SK-N-SH (cell line): Measurements from ENCODE around the gene SPAG6. TPM values are rescaled to one million over a fixed set of nuclear protein-coding genes. Genes with fewer than 3 reads are reported as not detected.
A peak's percentile ranks its signal among the peaks of the same experiment; 100 is the strongest.

ENCODE experiments used
- CTCF ChIA-PET: fragments of 300-600, 350-600 bp; formaldehyde crosslinking; extraction: SDS; loops from one replicate; lab custom pipeline; 2021; lab: Yijun Ruan, JAX
- POLR2A ChIA-PET: fragments of 350-600 bp; sonication (Branson Sonifier 250); formaldehyde crosslinking; extraction: SDS; loops from one replicate; lab custom pipeline; 2020; ENCODE audit warnings: antibody characterized with exemption, inconsistent platforms; lab: Yijun Ruan, JAX
- DNase-seq: peaks from one replicate; pipeline ENCODE4 v3.0.0; 2012
- H2AFZ ChIP-seq: fragments of 200-600 bp; sonication (generic); 2 replicates; pipeline ENCODE4 v1.8.1; 2016; ENCODE audit warnings: antibody characterized with exemption, mild to moderate bottlenecking, low read depth
- H3F3A ChIP-seq: fragments of 200-600 bp; sonication (generic); replicated peaks from 2 replicates; pipeline ENCODE3; 2016; ENCODE audit warnings: antibody characterized with exemption, mild to moderate bottlenecking; ENCODE audit not compliant: insufficient read depth
- H3K27ac ChIP-seq, 2 experiments: fragments of 200-500 bp in 1 of 2; fragments of 200-600 bp in 1 of 2; sonication (Bioruptor generic) in 1 of 2; sonication (generic), shearing (Covaris generic) in 1 of 2; 2 replicates each; pipeline versions ENCODE4 v1.5.1 to v1.6.1; 2014 to 2016; ENCODE audit warnings: low read depth in 2 of 2, inconsistent platforms in 1 of 2, low read length in 1 of 2, mild to moderate bottlenecking in 1 of 2, mixed read lengths in 1 of 2
- H3K27me3 ChIP-seq: fragments of 200-600 bp; sonication (generic), shearing (Covaris generic); 2 replicates; pipeline ENCODE4 v1.6.1; 2016; ENCODE audit warnings: mixed run types; ENCODE audit not compliant: insufficient read depth
- H3K36me3 ChIP-seq, 2 experiments: fragments of 200-500 bp in 1 of 2; fragments of 200-600 bp in 1 of 2; sonication (Bioruptor generic) in 1 of 2; sonication (generic) in 1 of 2; replicated peaks in 1 of 2; 2 replicates each; pipeline versions ENCODE3 to v1.5.1; 2014 to 2016; ENCODE audit warnings: low read length in 1 of 2, mild to moderate bottlenecking in 1 of 2; ENCODE audit not compliant: insufficient read depth in 2 of 2, control insufficient read depth in 1 of 2
- H3K4me1 ChIP-seq, 2 experiments: fragments of 200-500 bp in 1 of 2; fragments of 200-600 bp in 1 of 2; sonication (Bioruptor generic) in 1 of 2; sonication (generic), shearing (Covaris generic) in 1 of 2; 2 replicates each; pipeline versions ENCODE4 v1.5.1 to v1.6.1; 2014 to 2016; ENCODE audit warnings: low read depth in 1 of 2, low read length in 1 of 2, mixed run types in 1 of 2; ENCODE audit not compliant: insufficient read depth in 2 of 2, control insufficient read depth in 1 of 2
- H3K4me2 ChIP-seq: fragments of 200-600 bp; sonication (generic), shearing (Covaris generic); 2 replicates; pipeline ENCODE4 v1.6.1; 2017; ENCODE audit warnings: mixed run types
- H3K4me3 ChIP-seq, 2 experiments: fragments of 200-500 bp in 1 of 2; fragments of 200-600 bp in 1 of 2; sonication (Bioruptor generic) in 1 of 2; sonication (generic), shearing (Covaris generic) in 1 of 2; 2 replicates each; pipeline versions ENCODE4 v1.5.1 to v1.8.1; 2014 to 2016; ENCODE audit warnings: low read depth in 2 of 2, inconsistent platforms in 1 of 2, low read length in 1 of 2, mild to moderate bottlenecking in 1 of 2, mixed read lengths in 1 of 2, moderate library complexity in 1 of 2
- H3K79me2 ChIP-seq: fragments of 200-600 bp; sonication (generic); 2 replicates; pipeline ENCODE4 v1.8.1; 2017; ENCODE audit warnings: mild to moderate bottlenecking; ENCODE audit not compliant: insufficient read depth
- H3K9ac ChIP-seq: fragments of 200-600 bp; sonication (generic); 2 replicates; pipeline ENCODE4 v1.6.1; 2017; ENCODE audit warnings: mixed run types
- H3K9me2 ChIP-seq: fragments of 200-600 bp; sonication (generic); 2 replicates; pipeline ENCODE4 v1.6.1; 2017; ENCODE audit warnings: mixed run types
- H3K9me3 ChIP-seq: fragments of 200-600 bp; sonication (generic); 2 replicates; pipeline ENCODE4 v1.6.1; 2017; ENCODE audit warnings: mixed run types, mild to moderate bottlenecking, moderate library complexity
- H4K20me1 ChIP-seq: fragments of 200-600 bp; sonication (generic); 2 replicates; pipeline ENCODE4 v1.6.1; 2017; ENCODE audit warnings: mild to moderate bottlenecking, mixed run types; ENCODE audit not compliant: insufficient read depth
- CHD2 ChIP-seq: fragments of 150-350 bp; IDR thresholded peaks from 2 replicates; pipeline ENCODE4 v1.6.1; 2018; ENCODE audit warnings: low read length; ENCODE audit not compliant: partially characterized antibody
- EP300 ChIP-seq, 2 experiments: IDR thresholded peaks; 2 replicates each; pipeline versions ENCODE4 v1.4.0 to v1.6.1; 2012; ENCODE audit warnings: borderline replicate concordance in 1 of 2, low read depth in 1 of 2, low read length in 1 of 2
- EZH2phosphoT487 ChIP-seq: fragments of 200-600 bp; sonication (generic); IDR thresholded peaks from 2 replicates; pipeline ENCODE4 v1.6.1; 2017; ENCODE audit warnings: low read depth, mixed run types, mild to moderate bottlenecking, antibody characterized with exemption, moderate library complexity, borderline replicate concordance
- FOSL2 ChIP-seq: IDR thresholded peaks from 2 replicates; pipeline ENCODE4 v1.4.0; 2012; ENCODE audit warnings: low read depth, mild to moderate bottlenecking, moderate library complexity, borderline replicate concordance
- FOXJ3 ChIP-seq: sonication (generic); formaldehyde crosslinking; IDR thresholded peaks from 2 replicates; pipeline ENCODE4 v1.5.1; 2020; ENCODE audit warnings: mild to moderate bottlenecking, missing genetic modification reagents
- FOXM1 ChIP-seq: IDR thresholded peaks from 2 replicates; pipeline ENCODE4 v1.4.0; 2012; ENCODE audit warnings: low read depth, mild to moderate bottlenecking
- GABPA ChIP-seq: IDR thresholded peaks from 2 replicates; pipeline ENCODE4 v1.4.0; 2012; ENCODE audit warnings: low read depth, mild to moderate bottlenecking
- GATA2 ChIP-seq: sonication (generic); formaldehyde crosslinking; IDR thresholded peaks from 2 replicates; pipeline ENCODE4 v1.5.0; 2020; ENCODE audit warnings: mild to moderate bottlenecking, missing genetic modification reagents
- JUND ChIP-seq: IDR thresholded peaks from 2 replicates; pipeline ENCODE4 v1.4.0; 2012
- MEF2A ChIP-seq: IDR thresholded peaks from 2 replicates; pipeline ENCODE4 v1.4.0; 2012; ENCODE audit warnings: low read depth, borderline replicate concordance
- MXI1 ChIP-seq: IDR thresholded peaks from 2 replicates; pipeline ENCODE4 v1.6.1; 2012; ENCODE audit warnings: mild to moderate bottlenecking, low read depth, low read length, improper control_type of control experiment
- NFIC ChIP-seq: IDR thresholded peaks from 2 replicates; pipeline ENCODE4 v1.4.0; 2012; ENCODE audit warnings: borderline replicate concordance
- NRF1 ChIP-seq: IDR thresholded peaks from 2 replicates; pipeline ENCODE4 v1.6.1; 2012; ENCODE audit warnings: low read depth, mild to moderate bottlenecking, low read length
- POLR2AphosphoS5 ChIP-seq: IDR thresholded peaks from 2 replicates; pipeline ENCODE4 v1.6.1; 2012; ENCODE audit warnings: low read depth, low read length
- RAD21 ChIP-seq: IDR thresholded peaks from 2 replicates; pipeline ENCODE4 v1.6.1; 2012; ENCODE audit warnings: mild to moderate bottlenecking, low read length
- RCOR1 ChIP-seq: fragments of 150-350 bp; IDR thresholded peaks from 2 replicates; pipeline ENCODE4 v1.6.1; 2017; ENCODE audit warnings: antibody characterized with exemption, low read length
- RXRA ChIP-seq: IDR thresholded peaks from 2 replicates; pipeline ENCODE4 v1.4.0; 2012; ENCODE audit warnings: low read depth, mild to moderate bottlenecking, borderline replicate concordance
- SIN3A ChIP-seq: IDR thresholded peaks from 2 replicates; pipeline ENCODE4 v1.6.1; 2012; ENCODE audit warnings: low read depth, mild to moderate bottlenecking, low read length, moderate library complexity, borderline replicate concordance
- TAF1 ChIP-seq: IDR thresholded peaks from 2 replicates; pipeline ENCODE4 v1.6.1; 2012; ENCODE audit warnings: low read depth, mild to moderate bottlenecking, low read length, moderate library complexity, borderline replicate concordance
- TCF12 ChIP-seq: IDR thresholded peaks from 2 replicates; pipeline ENCODE4 v1.4.0; 2012
- TEAD4 ChIP-seq: IDR thresholded peaks from 2 replicates; pipeline ENCODE4 v1.4.0; 2012; ENCODE audit warnings: mild to moderate bottlenecking, borderline replicate concordance; ENCODE audit not compliant: insufficient read depth
- WGBS: methylation state at CpG from one replicate; pipeline ENCODE4 v1.1.6; 2017; ENCODE audit warnings: low lambda C conversion rate; 5-methylcytosine and 5-hydroxymethylcytosine counted together
- polyA plus RNA-seq, 3 experiments: library from polyadenylated mRNA; depleted of rRNA; stranded (reverse); fragments of >200 nt; gene quantifications; 2 replicates each; pipeline ENCODE4 v1.2.3, GENCODE V29; 2012
- TF ChIP-seq, protein P1 (sequence below): IDR thresholded peaks from 2 replicates; pipeline ENCODE4 v1.4.0; 2012; ENCODE audit warnings: low read depth, borderline replicate concordance
- TF ChIP-seq, protein P2 (sequence below): IDR thresholded peaks from 2 replicates; pipeline ENCODE4 v1.4.0; 2012; ENCODE audit warnings: low read depth, borderline replicate concordance
- TF ChIP-seq, protein P3 (sequence below): fragments of 150-350 bp; IDR thresholded peaks from 2 replicates; pipeline ENCODE4 v1.6.1; 2016; ENCODE audit warnings: mild to moderate bottlenecking, low read depth, low read length

Gene SPAG6
- polyA plus RNA-seq, 1 of the 3 experiments (the other 2 are of a cell fraction), result 0.77 TPM

DNA sequence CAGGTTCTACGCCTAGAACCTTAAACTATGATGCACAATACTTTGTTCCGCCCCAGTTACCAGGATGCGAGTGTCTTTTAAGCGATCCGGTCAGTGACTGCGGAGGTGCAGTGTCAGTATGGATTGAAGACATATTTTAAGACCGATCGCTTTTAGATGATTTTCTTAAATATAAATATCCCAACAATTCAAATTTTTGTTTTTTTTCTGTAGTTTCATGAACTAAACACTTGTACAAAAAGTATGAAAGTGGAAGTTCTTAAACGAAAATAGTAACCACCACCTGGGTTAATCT, 28.3 kb upstream of the SPAG6 start:
- WGBS, result 2% methylated on average over 9 of the region's 9 CpGs
- H3K27ac ChIP-seq, result peak overlapping the region; percentile 81 to 96; a peak in 3 of 4 replicates
- no peak for DNase-seq
- TF ChIP-seq SIN3A (no peak), JUND (no peak), TCF12 (no peak), MEF2A (no peak), TAF1 (no peak), GABPA (no peak), TEAD4 (no peak), RAD21 (no peak), CHD2 (no peak), NFIC (no peak), FOXJ3 (CRISPR knock-in tag) (no peak), POLR2AphosphoS5 (no peak), NRF1 (no peak), RXRA (no peak)
- TF ChIP-seq, protein P1, sequence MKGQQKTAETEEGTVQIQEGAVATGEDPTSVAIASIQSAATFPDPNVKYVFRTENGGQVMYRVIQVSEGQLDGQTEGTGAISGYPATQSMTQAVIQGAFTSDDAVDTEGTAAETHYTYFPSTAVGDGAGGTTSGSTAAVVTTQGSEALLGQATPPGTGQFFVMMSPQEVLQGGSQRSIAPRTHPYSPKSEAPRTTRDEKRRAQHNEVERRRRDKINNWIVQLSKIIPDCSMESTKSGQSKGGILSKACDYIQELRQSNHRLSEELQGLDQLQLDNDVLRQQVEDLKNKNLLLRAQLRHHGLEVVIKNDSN, result no peak
- TF ChIP-seq, protein P2, sequence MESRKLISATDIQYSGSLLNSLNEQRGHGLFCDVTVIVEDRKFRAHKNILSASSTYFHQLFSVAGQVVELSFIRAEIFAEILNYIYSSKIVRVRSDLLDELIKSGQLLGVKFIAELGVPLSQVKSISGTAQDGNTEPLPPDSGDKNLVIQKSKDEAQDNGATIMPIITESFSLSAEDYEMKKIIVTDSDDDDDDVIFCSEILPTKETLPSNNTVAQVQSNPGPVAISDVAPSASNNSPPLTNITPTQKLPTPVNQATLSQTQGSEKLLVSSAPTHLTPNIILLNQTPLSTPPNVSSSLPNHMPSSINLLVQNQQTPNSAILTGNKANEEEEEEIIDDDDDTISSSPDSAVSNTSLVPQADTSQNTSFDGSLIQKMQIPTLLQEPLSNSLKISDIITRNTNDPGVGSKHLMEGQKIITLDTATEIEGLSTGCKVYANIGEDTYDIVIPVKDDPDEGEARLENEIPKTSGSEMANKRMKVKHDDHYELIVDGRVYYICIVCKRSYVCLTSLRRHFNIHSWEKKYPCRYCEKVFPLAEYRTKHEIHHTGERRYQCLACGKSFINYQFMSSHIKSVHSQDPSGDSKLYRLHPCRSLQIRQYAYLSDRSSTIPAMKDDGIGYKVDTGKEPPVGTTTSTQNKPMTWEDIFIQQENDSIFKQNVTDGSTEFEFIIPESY, result no peak
- ChIA-PET CTCF (interaction anchor here (1.1 to 1.8 kb wide), 4 partner anchors 88 to 329 kb away, joined by 3 to 10 read pairs (median 4); no protein-coding TSS in a partner anchor), POLR2A (interaction anchor here (0.6 to 2.2 kb wide), 5 partner anchors 9 to 336 kb away, joined by 3 to 38 read pairs (median 7); partner anchors contain the start of gene DNAJC1)
- peaks cover 5 to 8% of the 10 kb centered on the region in 2 experiments for H3K36me3 ChIP-seq
- no peaks in the 10 kb centered on the region for H3K9me2 ChIP-seq
- H3K79me2 ChIP-seq, result peaks cover 26% of the 10 kb centered on the region
- peak overlapping the region; percentile 57 to 93 for H3K4me3 ChIP-seq
- H4K20me1 ChIP-seq, result no peaks in the 10 kb centered on the region
- peaks cover 5 to 14% of the 10 kb centered on the region in 2 experiments; a peak in 3 of 4 replicates for H3K4me1 ChIP-seq
- no peaks in the 10 kb centered on the region for H3K9me3 ChIP-seq
- peak overlapping the region; percentile 96 for H3K4me2 ChIP-seq
- H2AFZ ChIP-seq, result peak overlapping the region; percentile 88
- H3K27me3 ChIP-seq, result peaks cover 1% of the 10 kb centered on the region
- H3K9ac ChIP-seq, result peak overlapping the region; percentile 91
- H3F3A ChIP-seq, result peaks cover 23% of the 10 kb centered on the region

DNA sequence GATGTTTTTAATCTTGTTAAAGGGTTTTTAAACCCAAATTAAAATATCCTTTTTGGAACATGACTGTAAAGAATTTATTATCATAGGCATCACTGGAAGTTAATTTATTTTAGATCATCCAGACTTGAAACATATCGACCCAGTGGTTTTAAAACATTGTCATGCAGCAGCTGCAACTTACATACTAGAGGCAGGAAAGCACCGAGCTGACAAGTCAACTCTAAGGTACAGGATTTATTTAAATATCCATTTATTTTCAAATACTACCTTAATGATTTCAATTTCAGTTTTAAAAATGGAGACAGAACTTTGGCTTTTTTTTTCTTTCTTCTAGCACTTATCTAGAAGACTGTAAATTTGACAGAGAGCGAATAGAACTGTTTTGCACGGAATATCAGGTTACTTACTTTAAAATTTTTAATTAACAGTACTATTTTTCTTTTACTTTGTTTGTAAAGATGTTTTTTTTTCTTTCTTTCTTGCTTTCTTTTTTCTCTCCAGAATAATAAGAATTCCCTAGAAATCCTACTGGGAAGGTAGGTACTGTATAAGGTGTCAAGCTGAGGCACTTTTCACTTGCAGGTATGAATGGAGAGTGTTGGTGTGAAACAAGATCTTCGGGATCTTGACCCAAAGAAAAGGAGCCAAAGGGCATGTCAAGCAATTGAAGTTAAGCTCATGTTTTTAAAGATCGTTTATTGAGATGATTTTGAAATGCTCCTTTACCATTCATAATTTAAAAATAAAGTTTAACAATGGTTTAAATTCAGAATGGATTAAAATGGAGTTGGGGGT, 27.3 kb upstream of the SPAG6 start:
- Histone ChIP-seq H3K27me3 (peaks cover 11% of the 10 kb centered on the region), H3F3A (peaks cover 23% of the 10 kb centered on the region), H2AFZ (no peak overlapping the region), H3K4me3 (no peak overlapping the region), H3K9ac (peak overlapping the region; percentile 91; the same call in 1 of the 2 replicates), H3K4me2 (peak overlapping the region; percentile 96), H4K20me1 (peaks cover 5% of the 10 kb centered on the region; the same call in 1 of the 2 replicates), H3K9me2 (no peaks in the 10 kb centered on the region), H3K27ac (peak overlapping the region in 1 of 2 experiments; percentile 81; a peak in 1 of 4 replicates), H3K9me3 (no peaks in the 10 kb centered on the region), H3K79me2 (peaks cover 33% of the 10 kb centered on the region), H3K36me3 (peaks cover 5 to 8% of the 10 kb centered on the region in 2 experiments), H3K4me1 (peaks cover 5 to 14% of the 10 kb centered on the region in 2 experiments; a peak in 3 of 4 replicates)
- POLR2A ChIA-PET, result no interaction called here
- WGBS, result 94% methylated on average over 6 of the region's 6 CpGs
- DNase-seq, result no peak
- CTCF ChIA-PET, result no interaction called here
- TF ChIP-seq EZH2phosphoT487, result no peak
- TF ChIP-seq FOXJ3 (CRISPR knock-in tag), result no peak
- TF ChIP-seq MXI1, result no peak
- TF ChIP-seq RAD21, result no peak
- no peak for TF ChIP-seq GATA2
- no peak for TF ChIP-seq FOSL2
- TF ChIP-seq, protein P3, sequence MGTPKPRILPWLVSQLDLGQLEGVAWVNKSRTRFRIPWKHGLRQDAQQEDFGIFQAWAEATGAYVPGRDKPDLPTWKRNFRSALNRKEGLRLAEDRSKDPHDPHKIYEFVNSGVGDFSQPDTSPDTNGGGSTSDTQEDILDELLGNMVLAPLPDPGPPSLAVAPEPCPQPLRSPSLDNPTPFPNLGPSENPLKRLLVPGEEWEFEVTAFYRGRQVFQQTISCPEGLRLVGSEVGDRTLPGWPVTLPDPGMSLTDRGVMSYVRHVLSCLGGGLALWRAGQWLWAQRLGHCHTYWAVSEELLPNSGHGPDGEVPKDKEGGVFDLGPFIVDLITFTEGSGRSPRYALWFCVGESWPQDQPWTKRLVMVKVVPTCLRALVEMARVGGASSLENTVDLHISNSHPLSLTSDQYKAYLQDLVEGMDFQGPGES, result no peak
- TF ChIP-seq EP300 (IDR thresholded peaks at IDR 0.05; ENCODE audit: borderline replicate concordance in 1 of 2, low read depth in 1 of 2, low read length in 1 of 2), result no peak
- no peak for TF ChIP-seq FOXM1
- no peak for TF ChIP-seq RCOR1
- TF ChIP-seq CHD2, result no peak
- no peak for TF ChIP-seq RXRA
